HEK293 (cell line): ENCODE measurements around the gene TGM5.

Experiments
- CTCF ChIA-PET: fragments of 350-600 bp; formaldehyde crosslinking; extraction: SDS; loops from one replicate; lab custom pipeline; 2021; ENCODE audit warnings: antibody characterized with exemption; lab: Yijun Ruan, JAX
- POLR2A ChIA-PET: fragments of 300-600 bp; formaldehyde crosslinking; extraction: SDS; loops from one replicate; lab custom pipeline; 2020; ENCODE audit warnings: antibody characterized with exemption, inconsistent platforms; lab: Yijun Ruan, JAX
- H3K27ac ChIP-seq: fragments of 200-500 bp; sonication (Bioruptor generic); 2 replicates; pipeline ENCODE4 v1.5.1; 2014; ENCODE audit warnings: low read depth, low read length, control low read depth, inconsistent platforms; ENCODE audit errors: extremely low read depth
- H3K36me3 ChIP-seq, 2 experiments: fragments of 200-500 bp in 1 of 2; sonication (Bioruptor generic) in 1 of 2; 1 replicate in 1 of 2; 2 replicates in 1 of 2; pipeline ENCODE4 v1.5.1; 2014 to 2017; ENCODE audit warnings: inconsistent platforms in 2 of 2, low read length in 2 of 2; ENCODE audit not compliant: control insufficient read depth in 2 of 2, insufficient read depth in 1 of 2
- H3K4me1 ChIP-seq: fragments of 200-500 bp; sonication (Bioruptor generic); 2 replicates; pipeline ENCODE4 v1.5.1; 2014; ENCODE audit warnings: mild to moderate bottlenecking, low read length, inconsistent platforms; ENCODE audit not compliant: control insufficient read depth, insufficient read depth
- H3K4me3 ChIP-seq: 2 replicates; pipeline ENCODE4 v1.5.1; 2011; ENCODE audit warnings: low read depth, mild to moderate bottlenecking, control low read depth, low read length, moderate library complexity
- H3K9me3 ChIP-seq: fragments of 200-500 bp; sonication (Bioruptor generic); 2 replicates; pipeline ENCODE4 v1.5.1; 2014; ENCODE audit warnings: low read depth, low read length, inconsistent platforms; ENCODE audit not compliant: control insufficient read depth, insufficient read depth
- BCL11B ChIP-seq: fragments of 450-650 bp; formaldehyde crosslinking; IDR thresholded peaks from 2 replicates; pipeline ENCODE4 v1.5.1; 2016; ENCODE audit warnings: low read depth, missing biosample characterization, missing genetic modification characterization
- MZF1 ChIP-seq: fragments of 450-650 bp; formaldehyde crosslinking; IDR thresholded peaks from 2 replicates; pipeline ENCODE4 v1.5.1; 2017; ENCODE audit warnings: missing biosample characterization, missing genetic modification characterization, borderline replicate concordance
- PRDM6 ChIP-seq: fragments of 450-650 bp; formaldehyde crosslinking; IDR thresholded peaks from 2 replicates; pipeline ENCODE4 v1.5.1; 2017; ENCODE audit warnings: missing biosample characterization, missing genetic modification characterization
- YY1 ChIP-seq: fragments of 450-650 bp; formaldehyde crosslinking; IDR thresholded peaks from 2 replicates; pipeline ENCODE4 v1.5.1; 2018; ENCODE audit warnings: missing biosample characterization, missing genetic modification characterization
- ZBTB17 ChIP-seq: fragments of 450-650 bp; formaldehyde crosslinking; IDR thresholded peaks from 2 replicates; pipeline ENCODE4 v1.5.1; 2016; ENCODE audit warnings: missing biosample characterization, missing genetic modification characterization
- ZFHX2 ChIP-seq: fragments of 450-650 bp; formaldehyde crosslinking; conservative IDR thresholded peaks from 2 replicates; pipeline ENCODE4 v1.5.1; 2016; ENCODE audit warnings: missing biosample characterization, missing genetic modification characterization
- ZNF157 ChIP-seq: fragments of 450-650 bp; formaldehyde crosslinking; IDR thresholded peaks from 2 replicates; pipeline ENCODE4 v1.5.1; 2016; ENCODE audit warnings: missing biosample characterization, missing genetic modification characterization
- ZNF280C ChIP-seq: fragments of 450-650 bp; formaldehyde crosslinking; IDR thresholded peaks from 2 replicates; pipeline ENCODE4 v1.5.1; 2016; ENCODE audit warnings: missing biosample characterization, missing genetic modification characterization
- ZNF324 ChIP-seq: fragments of 450-650 bp; formaldehyde crosslinking; IDR thresholded peaks from 2 replicates; pipeline ENCODE4 v1.5.1; 2016; ENCODE audit warnings: missing biosample characterization, missing genetic modification characterization
- ZNF391 ChIP-seq: fragments of 450-650 bp; formaldehyde crosslinking; IDR thresholded peaks from 2 replicates; pipeline ENCODE4 v1.5.1; 2016; ENCODE audit warnings: low read depth, missing biosample characterization, missing genetic modification characterization, borderline replicate concordance
- ZNF510 ChIP-seq: fragments of 450-650 bp; formaldehyde crosslinking; IDR thresholded peaks from 2 replicates; pipeline ENCODE4 v1.5.1; 2018; ENCODE audit warnings: mild to moderate bottlenecking, missing genetic modification characterization, missing biosample characterization; ENCODE audit not compliant: insufficient replicate concordance
- ZNF571 ChIP-seq: fragments of 450-650 bp; formaldehyde crosslinking; IDR thresholded peaks from 2 replicates; pipeline ENCODE4 v1.5.0; 2017; ENCODE audit warnings: missing biosample characterization, missing genetic modification characterization
- ZNF791 ChIP-seq: fragments of 450-650 bp; formaldehyde crosslinking; IDR thresholded peaks from 2 replicates; pipeline ENCODE4 v1.5.1; 2016; ENCODE audit warnings: missing biosample characterization, missing genetic modification characterization
- ZNF843 ChIP-seq: fragments of 450-650 bp; formaldehyde crosslinking; IDR thresholded peaks from 2 replicates; pipeline ENCODE4 v1.5.1; 2016; ENCODE audit warnings: missing biosample characterization, missing genetic modification characterization
- ZSCAN16 ChIP-seq: fragments of 450-650 bp; formaldehyde crosslinking; IDR thresholded peaks from 2 replicates; pipeline ENCODE4 v1.5.1; 2016; ENCODE audit warnings: missing biosample characterization, missing genetic modification characterization
- TF ChIP-seq, protein P1 (sequence below): fragments of 450-650 bp; formaldehyde crosslinking; IDR thresholded peaks from 2 replicates; pipeline ENCODE4 v1.5.1; 2016; ENCODE audit warnings: missing biosample characterization, missing genetic modification characterization
- TF ChIP-seq, protein P2 (sequence below): fragments of 450-650 bp; formaldehyde crosslinking; IDR thresholded peaks from 2 replicates; pipeline ENCODE4 v1.5.1; 2016; ENCODE audit warnings: missing biosample characterization, missing genetic modification characterization
- TF ChIP-seq, protein P3 (sequence below): fragments of 450-650 bp; formaldehyde crosslinking; IDR thresholded peaks from 2 replicates; pipeline ENCODE4 v1.5.1; 2016; ENCODE audit warnings: missing biosample characterization, missing genetic modification characterization

Gene TGM5

DNA sequence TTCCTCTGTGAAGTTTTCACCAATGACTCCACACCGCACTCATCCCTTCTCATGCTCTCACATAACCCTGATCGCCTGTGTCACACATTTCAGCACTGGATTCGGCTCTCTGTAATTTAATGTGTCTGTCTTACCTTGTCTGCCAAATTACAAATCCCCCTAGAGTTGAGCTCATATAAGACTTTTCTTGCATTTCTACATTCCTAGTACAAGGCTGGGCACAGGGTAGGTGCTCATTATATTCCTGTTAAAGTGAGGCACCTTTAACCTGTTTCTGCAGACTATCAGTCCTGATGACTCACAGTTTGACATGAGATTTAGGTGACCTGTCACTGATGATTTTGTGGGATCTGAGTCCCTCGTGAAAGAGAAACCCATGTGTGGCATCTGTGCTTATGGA, 22.6 kb downstream of the TGM5 start (continued):
- TF ChIP-seq BCL11B (tag by site-specific recombination): no peak
- TF ChIP-seq ZNF791 (tag by site-specific recombination): no peak
- TF ChIP-seq ZNF510 (tag by site-specific recombination): no peak
- no peak for TF ChIP-seq MZF1 (tag by site-specific recombination)

DNA sequence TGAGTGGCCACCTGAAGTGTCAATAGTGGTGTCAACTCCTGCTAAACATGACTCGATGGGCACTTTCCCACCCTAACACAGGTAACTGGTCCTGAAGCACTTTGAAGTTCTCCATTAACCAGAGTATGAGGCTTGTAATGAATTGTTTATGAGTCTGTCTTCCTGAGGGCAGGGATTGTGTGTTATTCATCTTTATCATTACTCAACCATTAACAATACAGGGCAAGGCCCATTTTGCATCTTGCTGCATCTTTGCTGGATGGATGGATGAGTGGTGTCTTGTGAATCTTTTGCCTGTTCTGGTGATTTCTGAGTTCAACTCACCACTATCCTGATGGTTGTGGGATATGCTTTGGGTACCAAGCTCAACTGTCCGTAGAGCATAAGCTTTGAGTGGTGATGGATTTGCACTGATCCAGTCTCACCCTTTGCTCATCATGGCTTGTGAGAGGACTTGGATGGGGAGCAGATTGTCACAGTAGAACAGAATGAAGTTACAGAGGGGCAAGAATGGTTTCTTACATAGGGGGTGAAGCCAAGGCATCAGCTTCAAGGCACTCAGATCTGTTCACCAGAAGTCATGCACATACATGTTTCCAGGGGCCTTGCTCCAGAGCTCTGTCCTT, 23.6 kb downstream of the TGM5 start:
- Histone ChIP-seq H3K4me1 (no peaks in the 10 kb centered on the region), H3K9me3 (no peaks in the 10 kb centered on the region), H3K4me3 (no peak overlapping the region), H3K27ac (no peak overlapping the region), H3K36me3 (no peaks in the 10 kb centered on the region)
- ChIA-PET CTCF (no interaction called here), POLR2A (no interaction called here)
- TF ChIP-seq, protein P1, sequence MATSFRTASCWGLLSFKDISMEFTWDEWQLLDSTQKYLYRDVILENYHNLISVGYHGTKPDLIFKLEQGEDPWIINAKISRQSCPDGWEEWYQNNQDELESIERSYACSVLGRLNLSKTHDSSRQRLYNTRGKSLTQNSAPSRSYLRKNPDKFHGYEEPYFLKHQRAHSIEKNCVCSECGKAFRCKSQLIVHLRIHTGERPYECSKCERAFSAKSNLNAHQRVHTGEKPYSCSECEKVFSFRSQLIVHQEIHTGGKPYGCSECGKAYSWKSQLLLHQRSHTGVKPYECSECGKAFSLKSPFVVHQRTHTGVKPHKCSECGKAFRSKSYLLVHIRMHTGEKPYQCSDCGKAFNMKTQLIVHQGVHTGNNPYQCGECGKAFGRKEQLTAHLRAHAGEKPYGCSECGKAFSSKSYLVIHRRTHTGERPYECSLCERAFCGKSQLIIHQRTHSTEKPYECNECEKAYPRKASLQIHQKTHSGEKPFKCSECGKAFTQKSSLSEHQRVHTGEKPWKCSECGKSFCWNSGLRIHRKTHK: no peak
- TF ChIP-seq ZNF280C (no peak), ZNF571 (tag by site-specific recombination) (no peak), ZNF843 (tag by site-specific recombination) (no peak), BCL11B (tag by site-specific recombination) (no peak), ZNF391 (tag by site-specific recombination) (no peak), ZFHX2 (tag by site-specific recombination) (no peak), ZNF324 (no peak), PRDM6 (tag by site-specific recombination) (no peak), YY1 (tag by site-specific recombination) (no peak), ZNF157 (tag by site-specific recombination) (no peak), ZBTB17 (tag by site-specific recombination) (no peak), ZSCAN16 (tag by site-specific recombination) (no peak)
- TF ChIP-seq, protein P2, sequence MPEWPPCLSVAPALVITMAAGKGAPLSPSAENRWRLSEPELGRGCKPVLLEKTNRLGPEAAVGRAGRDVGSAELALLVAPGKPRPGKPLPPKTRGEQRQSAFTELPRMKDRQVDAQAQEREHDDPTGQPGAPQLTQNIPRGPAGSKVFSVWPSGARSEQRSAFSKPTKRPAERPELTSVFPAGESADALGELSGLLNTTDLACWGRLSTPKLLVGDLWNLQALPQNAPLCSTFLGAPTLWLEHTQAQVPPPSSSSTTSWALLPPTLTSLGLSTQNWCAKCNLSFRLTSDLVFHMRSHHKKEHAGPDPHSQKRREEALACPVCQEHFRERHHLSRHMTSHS (tag by site-specific recombination): no peak
- TF ChIP-seq, protein P3, sequence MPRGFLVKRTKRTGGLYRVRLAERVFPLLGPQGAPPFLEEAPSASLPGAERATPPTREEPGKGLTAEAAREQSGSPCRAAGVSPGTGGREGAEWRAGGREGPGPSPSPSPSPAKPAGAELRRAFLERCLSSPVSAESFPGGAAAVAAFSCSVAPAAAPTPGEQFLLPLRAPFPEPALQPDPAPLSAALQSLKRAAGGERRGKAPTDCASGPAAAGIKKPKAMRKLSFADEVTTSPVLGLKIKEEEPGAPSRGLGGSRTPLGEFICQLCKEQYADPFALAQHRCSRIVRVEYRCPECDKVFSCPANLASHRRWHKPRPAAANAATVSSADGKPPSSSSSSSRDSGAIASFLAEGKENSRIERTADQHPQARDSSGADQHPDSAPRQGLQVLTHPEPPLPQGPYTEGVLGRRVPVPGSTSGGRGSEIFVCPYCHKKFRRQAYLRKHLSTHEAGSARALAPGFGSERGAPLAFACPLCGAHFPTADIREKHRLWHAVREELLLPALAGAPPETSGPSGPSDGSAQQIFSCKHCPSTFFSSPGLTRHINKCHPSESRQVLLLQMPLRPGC (tag by site-specific recombination): no peak
